MM.1S (cell line): Measurements from ENCODE around the gene TSPOAP1.
A peak's percentile ranks its signal among the peaks of the same experiment; 100 is the strongest.

Source experiments
- DNase-seq: peaks from one replicate; pipeline ENCODE4 v3.0.0-alpha.2; 2015
- H2AFZ ChIP-seq: fragments of 300-600 bp; sonication (generic); 2 replicates; pipeline ENCODE4 v1.6.0; 2016; ENCODE audit warnings: antibody characterized with exemption, low read length
- H3F3A ChIP-seq: fragments of 300-600 bp; sonication (generic); 2 replicates; pipeline ENCODE4 v1.6.1; 2016; ENCODE audit warnings: mild to moderate bottlenecking, antibody characterized with exemption, low read length, moderate library complexity, mixed read lengths; ENCODE audit not compliant: insufficient read depth
- H3K27ac ChIP-seq: fragments of 300-600 bp; sonication (generic); 2 replicates; pipeline ENCODE4 v1.5.1; 2016; ENCODE audit warnings: mild to moderate bottlenecking, low read length
- H3K27me3 ChIP-seq: fragments of 300-600 bp; sonication (generic); replicated peaks from 2 replicates; pipeline ENCODE4 v1.6.0; 2016; ENCODE audit warnings: low read length; ENCODE audit not compliant: insufficient read depth
- H3K36me3 ChIP-seq: fragments of 300-600 bp; sonication (generic); replicated peaks from 2 replicates; pipeline ENCODE4 v1.6.1; 2016; ENCODE audit warnings: mild to moderate bottlenecking, low read length, mixed read lengths; ENCODE audit not compliant: insufficient read depth
- H3K4me1 ChIP-seq: fragments of 300-600 bp; sonication (generic); 2 replicates; pipeline ENCODE4 v1.6.1; 2016; ENCODE audit warnings: low read length, mixed read lengths
- H3K4me2 ChIP-seq: fragments of 300-600 bp; sonication (generic); 2 replicates; pipeline ENCODE4 v1.6.0; 2016; ENCODE audit warnings: low read depth, low read length
- H3K4me3 ChIP-seq: fragments of 300-600 bp; sonication (generic); 2 replicates; pipeline ENCODE4 v1.5.1; 2016; ENCODE audit warnings: low read length, mixed read lengths
- H3K79me2 ChIP-seq: fragments of 300-600 bp; sonication (generic); 2 replicates; pipeline ENCODE4 v1.6.1; 2016; ENCODE audit warnings: mixed run types, low read length, mixed read lengths
- H3K9ac ChIP-seq: fragments of 300-600 bp; sonication (generic); 2 replicates; pipeline ENCODE4 v1.6.1; 2016; ENCODE audit warnings: low read length, mixed read lengths
- H3K9me2 ChIP-seq: fragments of 300-600 bp; sonication (generic); replicated peaks from 2 replicates; pipeline ENCODE4 v1.6.1; 2016; ENCODE audit warnings: mild to moderate bottlenecking, low read length, mixed read lengths; ENCODE audit not compliant: insufficient read depth
- H3K9me3 ChIP-seq: fragments of 300-600 bp; sonication (generic); replicated peaks from 2 replicates; pipeline ENCODE4 v1.6.1; 2016; ENCODE audit warnings: mild to moderate bottlenecking, low read length, mixed read lengths; ENCODE audit not compliant: insufficient read depth
- H4K20me1 ChIP-seq: fragments of 300-600 bp; sonication (generic); 2 replicates; pipeline ENCODE4 v1.6.1; 2016; ENCODE audit warnings: mild to moderate bottlenecking, low read length, moderate library complexity, mixed read lengths; ENCODE audit not compliant: insufficient read depth
- CTCF ChIP-seq: fragments of 300-600 bp; sonication (generic); IDR thresholded peaks from 2 replicates; pipeline ENCODE4 v1.5.1; 2016; ENCODE audit warnings: antibody characterized with exemption, low read length, mixed read lengths
- EZH2 ChIP-seq: fragments of 300-600 bp; sonication (generic); optimal IDR thresholded peaks from 2 replicates; pipeline ENCODE3; 2017; ENCODE audit warnings: low read depth, mild to moderate bottlenecking, antibody characterized with exemption, low read length, mixed read lengths
- EZH2phosphoT487 ChIP-seq: fragments of 300-600 bp; sonication (generic); IDR thresholded peaks from 2 replicates; pipeline ENCODE4 v1.6.1; 2018; ENCODE audit warnings: antibody characterized with exemption, low read length

Gene TSPOAP1

GRCh38 chr17:58326609-58327362, 1.8 kb downstream of the TSPOAP1 start:
- DNase-seq, result no peak
- Histone ChIP-seq H3K9ac (no peak overlapping the region), H3K36me3 (peaks cover 11% of the 10 kb centered on the region), H3F3A (peaks cover 62% of the 10 kb centered on the region), H3K9me3 (no peaks in the 10 kb centered on the region), H4K20me1 (peaks cover 16% of the 10 kb centered on the region; the same call in 1 of the 2 replicates), H3K27ac (no peak overlapping the region), H3K4me1 (peaks cover 31% of the 10 kb centered on the region), H3K4me3 (no peak overlapping the region), H3K9me2 (no peaks in the 10 kb centered on the region), H3K79me2 (peaks cover 18% of the 10 kb centered on the region), H3K27me3 (0 out of 2 replicates have a peak, but pooled peaks cover 7% of the 10 kb centered on the region), H3K4me2 (no peak overlapping the region), H2AFZ (no peak overlapping the region)
- TF ChIP-seq EZH2phosphoT487 (no peak), CTCF (no peak), EZH2 (no peak)

GRCh38 chr17:58325976-58326468, 2.6 kb downstream of the TSPOAP1 start:
- Histone ChIP-seq H3K9me2 (no peaks in the 10 kb centered on the region), H3K36me3 (0 out of 2 replicates have a peak, but pooled peaks cover 4% of the 10 kb centered on the region), H3K4me3 (no peak overlapping the region), H3K9ac (no peak overlapping the region), H4K20me1 (peaks cover 8% of the 10 kb centered on the region; the same call in 1 of the 2 replicates), H3K27ac (no peak overlapping the region), H3K27me3 (0 out of 2 replicates have a peak, but pooled peaks cover 7% of the 10 kb centered on the region), H3K79me2 (peaks cover 10% of the 10 kb centered on the region), H3F3A (peaks cover 54% of the 10 kb centered on the region), H3K9me3 (no peaks in the 10 kb centered on the region), H3K4me2 (no peak overlapping the region), H3K4me1 (peaks cover 31% of the 10 kb centered on the region), H2AFZ (no peak overlapping the region)
- no peak for DNase-seq
- TF ChIP-seq EZH2phosphoT487 (no peak), EZH2 (no peak), CTCF (no peak)

GRCh38 chr17:58325289-58325726, 3.3 kb downstream of the TSPOAP1 start:
- Histone ChIP-seq H3K27me3 (0 out of 2 replicates have a peak, but pooled peaks cover 7% of the 10 kb centered on the region), H3K4me3 (no peak overlapping the region), H3K4me2 (peak overlapping the region; percentile 43; the same call in 1 of the 2 replicates), H3K36me3 (no peaks in the 10 kb centered on the region), H3K4me1 (peaks cover 29% of the 10 kb centered on the region), H3K9ac (no peak overlapping the region), H3K79me2 (peaks cover 3% of the 10 kb centered on the region; the same call in 1 of the 2 replicates), H2AFZ (no peak overlapping the region), H3F3A (peaks cover 47% of the 10 kb centered on the region), H3K9me2 (no peaks in the 10 kb centered on the region), H3K27ac (no peak overlapping the region), H4K20me1 (peaks cover under 1% of the 10 kb centered on the region; the same call in 1 of the 2 replicates), H3K9me3 (no peaks in the 10 kb centered on the region)
- no peak for TF ChIP-seq EZH2
- TF ChIP-seq CTCF, result no peak
- TF ChIP-seq EZH2phosphoT487, result no peak
- DNase-seq, result no peak
